GM19452 (cell line): ENCODE measurements around the gene PGAP3.

Experiments
- ATAC-seq: cut with Tn5 transposase; IDR thresholded peaks from one replicate; pipeline ENCODE4 v1.9.1; 2021; ENCODE audit not compliant: unreplicated experiment

The PGAP3 gene

DNA sequence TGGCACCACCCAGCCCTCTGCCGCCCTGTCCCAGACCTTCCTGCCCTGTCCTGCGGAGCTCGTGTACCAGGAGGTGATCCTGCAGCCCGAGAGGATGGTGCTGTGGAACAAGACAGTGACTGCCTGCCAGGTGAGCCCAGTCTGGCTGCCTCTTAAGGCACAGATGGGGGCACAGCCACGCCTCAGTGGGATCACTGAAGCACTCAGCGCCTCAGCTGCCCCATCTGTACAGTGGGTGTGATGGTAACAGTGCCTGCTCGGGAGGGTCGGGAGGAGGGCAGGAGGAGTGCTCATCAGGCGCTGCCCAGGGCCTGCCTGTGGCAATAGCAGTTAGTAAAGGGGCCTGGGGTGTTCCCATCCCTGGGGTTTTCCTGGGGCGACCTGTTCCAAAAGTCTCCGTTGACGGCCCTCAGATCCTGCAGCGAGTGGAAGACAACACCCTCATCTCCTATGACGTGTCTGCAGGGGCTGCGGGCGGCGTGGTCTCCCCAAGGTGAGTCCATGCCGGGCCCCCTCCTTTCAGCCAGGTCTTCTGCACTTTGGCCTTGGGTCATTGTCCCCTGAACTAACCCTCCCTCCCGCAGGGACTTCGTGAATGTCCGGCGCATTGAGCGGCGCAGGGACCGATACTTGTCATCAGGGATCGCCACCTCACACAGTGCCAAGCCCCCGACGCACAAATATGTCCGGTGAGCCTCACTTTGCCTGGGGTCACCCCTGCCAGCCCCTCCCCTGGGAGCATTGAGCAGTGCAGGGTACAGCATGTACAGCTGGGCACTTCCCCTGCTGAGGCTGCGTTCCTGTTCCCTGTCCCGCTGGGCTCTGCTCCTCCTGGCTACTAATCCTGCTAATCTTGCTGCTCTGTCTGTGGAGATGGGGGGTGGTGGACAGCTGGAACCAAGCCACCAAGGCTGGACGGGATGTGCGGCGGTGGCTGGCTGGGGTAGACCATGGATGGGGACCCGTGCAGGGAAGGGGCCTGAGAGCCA lies 27.2 kb downstream of the PGAP3 start:
- ATAC-seq: no peak

DNA sequence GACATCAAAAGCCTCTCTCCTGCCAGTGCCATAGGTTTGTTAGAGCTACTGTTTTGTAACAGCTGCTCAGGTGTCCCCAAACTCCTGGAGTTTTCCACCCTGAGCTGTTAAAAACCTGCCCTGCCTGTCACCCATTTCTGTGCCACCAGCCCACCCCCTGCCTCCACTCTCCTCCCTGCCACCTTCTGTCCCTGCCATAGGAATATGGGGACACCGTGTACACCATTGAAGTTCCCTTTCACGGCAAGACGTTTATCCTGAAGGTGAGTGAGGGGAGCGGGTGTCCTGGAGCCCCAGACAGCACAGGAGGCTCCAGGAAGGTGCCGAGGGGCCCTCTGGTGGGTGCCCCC lies 27.9 kb downstream of the PGAP3 start:
- ATAC-seq: no peak

DNA sequence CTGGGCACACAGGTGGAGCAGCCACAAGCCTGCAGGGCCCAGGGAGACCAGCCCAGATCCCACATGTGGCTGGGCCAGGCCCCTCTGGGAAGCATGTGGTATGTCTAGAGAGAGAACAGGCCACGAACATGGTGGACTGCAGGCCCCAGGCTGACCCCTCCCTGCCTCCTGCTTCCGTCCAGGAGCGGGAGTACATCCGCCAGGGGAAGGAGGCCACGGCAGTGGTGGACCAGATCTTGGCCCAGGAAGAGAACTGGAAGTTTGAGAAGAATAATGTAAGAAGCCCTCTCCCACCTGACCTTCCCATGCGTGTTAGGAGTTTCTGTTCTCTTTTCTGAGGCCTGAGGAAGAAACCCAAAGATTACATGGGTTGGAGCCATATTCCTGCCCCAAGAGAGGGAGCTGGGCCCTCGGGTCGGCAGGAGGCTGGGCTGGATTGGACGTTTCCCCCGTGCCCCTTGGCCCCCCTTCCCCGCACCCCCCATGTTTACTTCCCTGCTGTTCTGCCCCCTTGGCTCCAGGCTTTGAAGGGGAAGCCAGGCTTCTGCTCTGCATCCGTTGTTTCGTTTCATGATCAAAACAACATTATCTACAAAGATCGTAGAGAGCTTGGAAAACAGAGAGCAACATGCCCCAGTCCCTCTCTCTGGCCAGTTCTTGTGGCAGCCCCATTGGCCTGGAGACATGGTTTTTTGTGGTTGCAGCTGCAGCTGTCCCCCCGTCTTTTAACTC lies 28.4 kb downstream of the PGAP3 start:
- ATAC-seq: no peak

DNA sequence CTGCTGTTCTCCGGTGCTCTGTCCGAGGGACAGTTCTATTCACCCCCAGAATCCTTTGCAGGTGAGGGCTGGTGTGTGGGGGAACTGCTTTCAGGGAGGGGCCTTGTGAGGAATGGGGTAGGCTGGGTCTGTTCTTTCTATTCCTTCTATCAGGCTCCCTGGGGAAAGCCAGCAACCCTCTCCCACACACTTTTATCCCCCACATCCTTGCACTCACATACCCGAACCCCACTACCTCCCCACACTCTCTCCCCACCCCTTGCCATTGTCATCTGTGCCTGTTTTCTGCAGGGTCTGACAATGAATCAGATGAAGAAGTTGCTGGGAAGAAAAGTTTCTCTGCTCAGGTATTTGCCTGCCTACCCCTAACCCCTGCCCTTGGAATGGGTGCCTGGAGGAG lies 29.1 kb downstream of the PGAP3 start:
- no peak for ATAC-seq

DNA sequence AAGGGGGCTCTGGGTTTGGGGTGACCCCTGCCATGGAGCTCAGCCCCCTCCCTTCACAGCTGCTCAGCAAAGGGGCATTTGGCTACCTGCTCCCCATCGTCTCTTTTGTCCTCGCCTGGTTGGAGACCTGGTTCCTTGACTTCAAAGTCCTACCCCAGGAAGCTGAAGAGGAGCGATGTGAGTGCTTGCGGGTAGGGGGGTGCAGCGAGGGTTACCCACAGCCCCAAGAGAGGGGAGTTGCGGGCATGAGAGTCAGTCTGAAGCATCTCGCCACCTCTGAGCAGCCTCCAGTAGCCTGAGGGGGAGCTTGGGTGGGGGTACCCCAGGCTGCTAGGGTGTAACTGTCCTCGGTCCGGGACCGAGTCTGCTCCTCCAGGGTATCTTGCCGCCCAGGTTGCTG lies 29.5 kb downstream of the PGAP3 start:
- ATAC-seq: no peak

DNA sequence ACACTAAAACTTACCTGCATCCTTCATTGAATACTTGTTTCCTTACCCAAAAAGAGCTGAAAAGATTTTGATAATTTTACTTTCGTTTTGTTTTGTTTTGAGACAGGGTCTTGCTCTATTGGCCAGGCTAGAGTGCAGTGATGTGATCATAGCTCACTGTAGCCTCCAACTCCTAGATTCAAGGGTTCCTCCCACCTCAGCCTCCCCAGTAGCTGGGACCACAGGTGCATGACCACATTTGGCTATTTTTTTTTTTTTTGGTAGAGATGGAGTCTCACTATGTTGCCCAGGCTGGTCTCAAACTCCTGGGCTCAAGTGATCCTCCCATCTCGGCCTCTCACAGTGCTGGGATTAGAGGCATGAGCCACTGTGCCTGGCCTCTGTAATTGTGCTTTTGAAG lies 32.8 kb downstream of the PGAP3 start:
- ATAC-seq: no peak

DNA sequence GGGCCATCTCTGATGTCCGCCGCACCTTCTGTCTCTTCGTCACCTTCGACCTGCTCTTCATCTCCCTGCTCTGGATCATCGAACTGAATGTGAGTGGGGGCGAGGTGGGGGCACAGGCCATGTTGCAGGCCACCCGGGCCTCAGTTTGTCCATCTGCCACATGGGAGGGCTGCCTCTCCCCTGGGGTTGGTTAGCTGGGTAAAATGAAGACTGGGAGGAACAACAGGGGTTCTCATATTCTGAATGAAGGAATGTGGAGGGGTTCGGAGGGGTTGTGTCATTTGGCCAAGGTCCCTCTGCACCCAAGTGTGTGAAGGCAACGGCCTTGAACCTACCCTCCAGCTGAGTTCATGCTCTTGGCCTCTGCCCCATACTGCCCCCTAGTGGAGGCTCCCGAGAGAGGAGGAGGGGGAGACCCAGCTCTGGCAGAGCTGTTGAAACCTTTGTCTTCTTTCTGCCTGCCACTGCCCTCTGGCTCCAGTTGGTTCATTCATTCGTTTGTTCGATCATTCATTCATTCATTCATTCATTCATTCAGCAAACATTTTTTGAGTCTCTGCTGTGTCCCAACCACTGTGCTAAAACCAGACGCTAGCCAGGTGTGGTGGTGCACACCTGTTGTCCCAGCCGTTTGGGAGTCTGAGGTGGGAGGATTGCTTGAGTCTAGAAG lies 34.1 kb downstream of the PGAP3 start:
- no peak for ATAC-seq

DNA sequence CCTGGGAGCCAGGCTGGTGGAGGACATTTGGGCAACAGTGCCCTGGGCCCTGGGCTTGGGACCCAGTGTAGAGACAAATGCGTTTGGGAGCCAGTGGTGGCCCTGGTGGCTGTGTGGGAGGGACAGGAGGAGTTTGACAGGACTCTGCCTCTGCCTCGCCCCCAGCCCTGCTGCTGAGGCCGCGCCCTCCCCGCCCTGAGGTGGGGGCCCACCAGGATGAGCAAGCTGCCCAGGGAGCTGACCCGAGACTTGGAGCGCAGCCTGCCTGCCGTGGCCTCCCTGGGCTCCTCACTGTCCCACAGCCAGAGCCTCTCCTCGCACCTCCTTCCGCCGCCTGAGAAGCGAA lies 34.6 kb downstream of the PGAP3 start:
- ATAC-seq: no peak

DNA sequence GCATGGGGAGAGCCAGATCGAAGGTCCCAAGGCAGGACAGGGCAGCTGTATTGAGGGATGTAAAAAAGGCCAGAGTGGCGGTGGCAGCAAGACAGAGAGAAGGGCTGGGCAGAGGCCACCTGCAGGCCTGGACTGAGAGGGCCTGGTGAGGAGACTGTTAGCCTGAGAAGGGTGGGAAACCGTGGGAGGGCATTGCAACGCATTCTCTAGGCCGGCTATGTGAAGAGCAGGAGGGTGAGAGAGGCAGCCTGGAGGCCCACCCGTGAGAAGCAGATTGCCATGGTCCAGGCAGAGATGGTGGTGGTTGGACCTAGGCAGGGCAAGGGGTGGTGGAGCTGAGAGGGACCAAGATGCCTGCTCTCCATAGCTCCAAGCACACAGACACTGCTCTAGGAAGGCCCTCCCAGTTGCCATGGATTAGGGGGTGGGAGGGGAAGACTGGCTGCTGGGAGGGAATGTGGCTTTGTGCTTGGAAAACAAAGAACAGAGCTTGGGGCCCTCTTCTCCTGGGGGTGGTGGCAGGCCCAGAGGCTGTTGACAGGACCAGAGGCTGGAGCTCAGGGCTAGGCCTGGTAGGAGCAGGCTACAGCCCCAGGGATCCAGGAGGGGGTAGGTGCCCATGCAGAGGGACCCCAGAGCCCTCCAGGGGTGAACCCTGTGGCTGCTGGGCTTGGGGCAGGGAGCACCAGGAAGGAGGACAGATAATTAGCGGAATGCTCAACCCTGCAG lies 35.1 kb downstream of the PGAP3 start:
- ATAC-seq: no peak

DNA sequence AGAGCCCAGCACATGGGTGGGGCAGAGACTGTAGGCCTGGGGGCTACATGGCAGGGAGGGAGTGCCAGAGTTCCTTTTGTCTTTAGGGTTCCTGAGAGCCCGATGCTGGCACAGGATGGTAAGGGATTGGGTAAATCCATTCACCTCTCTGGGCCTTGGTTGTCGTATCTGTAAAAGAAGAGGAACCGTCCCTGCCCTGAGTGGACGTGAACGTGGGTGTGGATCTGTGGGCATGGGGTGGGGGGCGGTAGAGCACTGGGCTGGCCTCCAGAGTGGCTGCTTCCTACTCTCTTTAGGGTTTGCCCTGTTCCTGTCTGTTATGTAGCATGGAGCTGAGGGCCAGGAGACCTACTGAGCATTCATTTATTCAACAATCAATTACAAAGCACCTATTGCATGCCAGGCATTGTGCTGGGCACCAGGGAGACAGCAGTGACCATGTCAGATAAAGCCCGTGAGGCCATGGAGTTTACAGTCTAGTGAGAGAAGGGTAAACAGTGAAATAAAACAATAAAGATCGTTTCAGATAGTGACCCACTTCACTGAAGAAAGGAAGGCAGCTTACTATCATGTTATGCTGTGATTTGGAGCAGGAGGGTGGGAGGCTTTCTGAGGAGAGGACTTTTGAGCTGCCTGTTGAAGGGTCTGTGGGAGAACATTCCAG lies 35.8 kb downstream of the PGAP3 start:
- no peak for ATAC-seq

DNA sequence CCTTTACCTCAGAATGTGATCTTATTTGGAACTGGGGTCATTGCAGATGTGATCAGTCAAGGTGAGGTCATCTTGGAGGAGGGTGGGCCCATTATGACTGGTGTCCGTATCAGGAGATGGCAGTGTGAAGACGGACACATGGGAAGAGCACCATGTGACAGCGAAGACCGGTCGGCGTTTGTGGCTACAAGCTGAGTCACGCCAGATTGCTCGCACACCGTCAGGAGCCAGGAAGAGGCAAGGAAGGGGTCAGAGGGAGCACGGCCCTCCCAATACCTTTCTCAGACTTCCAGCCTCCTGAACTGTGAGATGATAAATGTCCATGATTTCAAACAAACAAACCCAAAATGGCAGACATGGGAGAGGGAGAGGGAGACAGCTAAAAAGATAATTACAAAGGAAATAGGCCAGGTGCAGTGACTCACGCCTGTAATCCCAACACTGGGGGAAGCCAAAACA lies 37.7 kb downstream of the PGAP3 start:
- no peak for ATAC-seq

DNA sequence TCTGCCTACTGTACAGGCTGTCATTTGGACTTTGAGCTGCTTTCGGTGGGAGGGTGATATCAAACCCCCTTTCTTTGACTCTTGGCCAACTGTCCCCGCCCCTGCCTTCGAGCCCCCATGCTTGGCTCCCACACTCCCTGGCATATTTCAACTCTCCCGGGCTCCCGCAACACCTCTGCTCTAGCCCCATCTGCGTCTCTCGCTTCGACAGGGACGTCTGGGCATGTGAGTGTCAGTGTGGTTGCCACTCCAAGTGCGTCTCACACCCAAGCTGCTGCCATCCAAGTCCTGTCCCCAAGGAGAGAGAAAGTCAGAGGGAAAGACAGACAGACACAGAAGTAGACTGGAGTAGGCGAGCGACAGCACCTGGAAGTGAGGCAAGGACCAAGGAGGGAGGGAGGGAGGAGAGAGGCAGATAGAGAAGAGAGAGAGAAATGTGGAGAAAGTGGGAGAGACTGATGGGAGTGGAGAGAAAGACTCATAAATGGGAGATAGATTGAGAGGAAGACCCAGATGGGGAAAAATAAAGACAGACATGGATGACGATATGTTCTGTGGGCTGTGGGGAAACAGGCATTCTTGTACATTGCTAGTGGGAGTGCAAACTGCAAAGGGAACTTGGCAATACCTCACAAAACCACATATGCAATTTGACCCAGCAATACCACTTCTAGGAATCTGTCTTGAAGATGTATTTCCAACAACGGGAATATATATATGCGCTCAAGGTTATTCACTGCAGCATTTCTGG lies 39.1 kb downstream of the PGAP3 start:
- ATAC-seq: no peak

DNA sequence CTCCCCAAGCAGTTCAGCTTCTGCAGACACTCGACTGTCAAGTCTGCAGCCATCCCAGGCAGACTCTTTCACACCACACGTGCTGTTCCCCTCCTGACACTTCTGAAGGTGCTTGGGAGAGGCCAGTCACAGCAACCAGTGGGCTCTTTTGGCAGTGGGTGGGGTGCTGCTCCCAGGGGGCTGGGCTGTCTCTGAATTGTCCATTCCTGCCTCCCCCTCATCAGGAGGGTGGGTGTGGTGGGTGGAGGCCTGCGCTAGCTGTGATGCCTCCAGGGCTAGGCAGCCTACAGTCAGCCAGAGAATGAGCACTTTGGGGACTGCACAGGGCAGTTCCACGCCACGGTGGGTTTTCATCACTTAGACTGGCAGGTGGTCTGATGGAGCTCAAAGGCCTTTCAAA lies 40.6 kb downstream of the PGAP3 start:
- no peak for ATAC-seq

DNA sequence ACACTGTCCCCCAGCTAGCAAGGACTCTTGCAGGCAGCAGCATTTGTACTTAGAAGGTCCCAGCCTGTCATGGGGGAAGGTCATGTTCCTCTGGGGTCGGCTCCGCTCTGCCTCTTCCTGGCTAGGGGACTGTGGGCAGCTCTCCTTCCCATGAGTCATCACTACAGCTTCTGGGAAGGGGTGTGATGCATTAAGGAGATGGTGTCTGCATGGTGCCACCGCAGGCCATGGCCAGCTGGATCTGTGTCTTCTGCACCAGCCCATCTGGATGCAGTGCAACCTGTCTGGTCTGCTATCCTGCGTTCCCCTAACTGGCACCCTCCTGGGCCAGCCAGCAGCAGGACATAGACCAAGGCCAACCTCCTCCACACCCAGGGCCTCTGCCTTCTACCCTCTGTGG lies 44.6 kb downstream of the PGAP3 start:
- no peak for ATAC-seq

DNA sequence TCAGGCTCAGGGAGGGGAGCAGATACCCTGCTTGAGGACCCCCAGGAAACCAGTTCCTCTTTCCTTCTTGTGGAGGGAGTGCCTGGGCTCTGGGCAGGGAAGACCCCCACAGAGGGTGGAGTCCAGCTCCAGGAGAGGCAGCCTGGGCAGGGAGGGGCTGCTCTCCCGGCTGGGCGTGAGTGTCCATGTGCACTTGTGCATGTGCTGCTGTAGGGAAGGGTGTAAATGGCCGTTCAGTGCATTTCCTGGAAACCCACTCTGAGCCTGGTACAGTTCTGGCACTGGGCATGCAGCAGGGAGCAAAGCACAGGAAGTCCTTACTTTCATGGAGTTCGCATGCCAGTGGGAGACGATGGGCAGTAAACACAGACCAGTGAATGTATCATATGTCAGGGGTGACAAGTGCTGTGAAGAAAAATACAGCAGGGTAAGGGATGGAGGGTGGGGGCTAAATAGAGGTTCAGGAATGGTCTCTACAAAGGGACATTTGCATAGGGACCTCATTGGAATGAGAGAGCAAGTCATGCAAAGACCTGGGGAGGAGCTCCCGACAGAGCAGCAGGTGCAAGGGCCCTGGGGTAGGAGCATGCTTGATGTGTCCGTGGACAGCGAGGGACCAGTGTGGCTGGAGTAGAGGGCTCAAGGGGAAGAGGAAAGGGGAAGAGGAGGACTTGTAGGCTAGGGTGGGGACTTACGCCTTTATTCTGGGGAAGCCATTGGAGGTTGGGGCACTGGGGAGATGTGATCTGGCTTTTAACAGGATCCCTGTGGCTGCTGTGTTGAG lies 45.4 kb downstream of the PGAP3 start:
- ATAC-seq: no peak

DNA sequence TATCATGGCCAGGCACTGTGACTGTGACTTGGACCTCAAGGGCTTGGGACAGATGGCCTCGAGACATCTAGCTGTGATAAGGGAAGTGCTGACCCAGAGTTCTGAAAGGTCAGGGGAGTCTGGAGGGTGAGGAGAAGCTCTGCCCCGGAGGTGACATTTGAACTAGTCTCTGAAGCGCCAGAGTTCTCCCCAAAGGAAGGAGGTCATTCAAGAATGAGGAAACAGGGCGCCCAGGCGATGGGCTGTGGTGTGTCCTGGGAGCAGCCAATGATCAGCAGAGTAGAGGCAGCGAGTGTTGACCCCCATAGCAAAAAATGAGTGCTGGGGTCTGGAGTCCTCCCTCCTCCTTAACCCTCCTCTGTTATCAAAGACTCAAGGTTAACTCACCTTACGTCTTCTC lies 46.0 kb downstream of the PGAP3 start:
- ATAC-seq: no peak

DNA sequence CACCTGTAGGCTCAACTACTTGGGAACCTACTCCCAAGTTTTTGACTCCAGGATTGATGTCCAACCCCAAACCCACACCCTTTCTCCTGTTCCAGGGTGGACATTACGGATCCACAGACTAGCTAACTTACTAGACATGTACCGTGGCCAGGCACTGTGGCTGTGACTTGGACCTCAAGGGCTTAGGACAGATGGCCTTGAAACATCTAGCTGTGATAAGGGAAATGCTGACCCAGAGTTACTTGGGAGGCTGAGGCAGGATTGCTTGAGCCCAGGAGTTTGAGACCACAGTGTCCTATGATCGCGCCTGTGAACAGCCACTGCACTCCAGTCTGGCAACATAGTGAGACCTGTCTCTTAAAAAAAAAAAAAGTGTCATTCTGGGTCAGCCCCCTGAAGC lies 46.8 kb downstream of the PGAP3 start:
- no peak for ATAC-seq

DNA sequence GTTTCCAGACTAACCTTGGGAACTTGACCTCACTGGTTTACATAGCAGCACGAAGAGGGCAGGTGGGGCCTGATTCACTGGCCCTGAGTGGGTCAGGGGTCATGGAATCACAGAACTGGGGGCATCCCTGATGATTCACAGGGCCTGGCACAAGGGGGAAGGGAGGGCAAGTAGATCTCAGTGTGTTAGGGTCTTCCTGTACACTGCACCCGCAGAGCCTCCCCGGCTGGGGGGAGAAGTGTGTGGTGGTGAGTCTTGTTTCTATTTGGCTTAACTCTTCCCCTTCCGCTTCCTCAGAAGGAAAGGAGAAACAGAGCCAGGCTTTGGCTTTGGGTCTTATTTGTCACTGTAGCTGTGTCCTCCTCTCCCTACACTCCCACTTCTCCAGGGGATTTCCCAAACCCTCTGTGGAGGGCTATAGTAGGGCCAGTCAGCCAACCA lies 47.2 kb downstream of the PGAP3 start:
- ATAC-seq: no peak
